Limb (tissue), 2 donors: ENCODE results near the gene PHF1.
"Not testable (repeated sequence)": the region's sequence is repeated elsewhere in the genome, so short reads cannot be mapped to it uniquely, and the experiment has no call there.

ENCODE experiments used
- DNase-seq, 2 donors: peaks; one replicate each; pipeline ENCODE4 v3.0.0-alpha.2; 2016; ENCODE audit errors: extremely low spot score in 2 of 2

The PHF1 gene

GRCh38 chr6:33410711-33411631 lies at the start of gene PHF1:
Gene PHF1 (plus strand): TSS chr6:33411014. CDS start chr6:33412264, 1,250 bp downstream.
- no peak for DNase-seq

- DNase-seq = not testable (repeated sequence)
Observed at GRCh38 chr6:33363486-33363885, 47.3 kb upstream of the PHF1 start.

GRCh38 chr6:33364475-33365205 lies 46.2 kb upstream of the PHF1 start:
- DNase-seq = not testable (repeated sequence)

- not testable (repeated sequence) for DNase-seq
Observed at GRCh38 chr6:33365206-33365971, 45.4 kb upstream of the PHF1 start.

- no peak for DNase-seq
Observed at GRCh38 chr6:33367009-33367714, 43.7 kb upstream of the PHF1 start.

GRCh38 chr6:33367715-33368025 lies 43.1 kb upstream of the PHF1 start:
- not testable (repeated sequence) for DNase-seq

- DNase-seq = not testable (repeated sequence)
Observed at GRCh38 chr6:33371901-33372300, 38.9 kb upstream of the PHF1 start.

GRCh38 chr6:33372526-33373123 lies 38.2 kb upstream of the PHF1 start:
- DNase-seq = no peak

- no peak for DNase-seq
Observed at GRCh38 chr6:33373960-33374910, 36.6 kb upstream of the PHF1 start.

- DNase-seq = peak; percentile 68 to 81
Observed at GRCh38 chr6:33375143-33375671, 35.6 kb upstream of the PHF1 start.

GRCh38 chr6:33377171-33377570 lies 33.6 kb upstream of the PHF1 start:
- DNase-seq = no peak

GRCh38 chr6:33379184-33379583 lies 31.6 kb upstream of the PHF1 start:
- not testable (repeated sequence) for DNase-seq

- DNase-seq = no peak
Observed at GRCh38 chr6:33380272-33380981, 30.4 kb upstream of the PHF1 start.

GRCh38 chr6:33383427-33384185 lies 27.2 kb upstream of the PHF1 start:
- no peak for DNase-seq

GRCh38 chr6:33384581-33385020 lies 26.2 kb upstream of the PHF1 start:
- DNase-seq = no peak

- DNase-seq = no peak
Observed at GRCh38 chr6:33390173-33390572, 20.6 kb upstream of the PHF1 start.

- DNase-seq = no peak
Observed at GRCh38 chr6:33390767-33391277, 20.0 kb upstream of the PHF1 start.
